A673 (cell line): Measurements from ENCODE around the gene CIB2. TPM values are rescaled to one million over a fixed set of nuclear protein-coding genes. Genes with fewer than 3 reads are reported as not detected.

Experiments used
- BruUV-seq: library from RNA; stranded (reverse); fragments of 400-500 nt; replicated peaks from 2 replicates; lab custom pipeline; 2021; lab: Mats Ljungman, UMichigan
- CTCF ChIA-PET: fragments of 300-600 bp; sonication (Branson Sonifier 250); formaldehyde crosslinking; loops from one replicate; lab custom pipeline; 2022; ENCODE audit warnings: antibody characterized with exemption; lab: Charles Lee
- POLR2A ChIA-PET: fragments of 300-600 bp; sonication (Branson Sonifier 250); formaldehyde crosslinking; loops from one replicate; lab custom pipeline; 2022; ENCODE audit warnings: antibody characterized with exemption; ENCODE audit not compliant: low non-redundant PET; lab: Charles Lee
- DNase-seq: peaks from one replicate; pipeline ENCODE4 v3.0.0-alpha.2; 2015; ENCODE audit warnings: low spot score
- H3K27ac ChIP-seq: fragments of 200-600 bp; sonication (generic); 2 replicates; pipeline ENCODE4 v1.5.1; 2016; ENCODE audit warnings: mixed run types, low read depth, mild to moderate bottlenecking, mixed read lengths, antibody characterized with exemption, low read length; ENCODE audit not compliant: poor library complexity, severe bottlenecking
- H3K27me3 ChIP-seq: fragments of 200-600 bp; sonication (generic); replicated peaks from 2 replicates; pipeline ENCODE4 v1.6.1; 2017; ENCODE audit warnings: mixed run types, low read depth, mild to moderate bottlenecking, mixed read lengths, antibody characterized with exemption, low read length; ENCODE audit not compliant: insufficient read depth, poor library complexity
- H3K36me3 ChIP-seq: fragments of 200-600 bp; sonication (generic); 2 replicates; pipeline ENCODE4 v1.6.1; 2016; ENCODE audit warnings: mixed run types, mild to moderate bottlenecking, mixed read lengths, antibody characterized with exemption, low read length; ENCODE audit not compliant: insufficient read depth, poor library complexity, severe bottlenecking
- H3K4me1 ChIP-seq: fragments of 200-600 bp; sonication (generic); 2 replicates; pipeline ENCODE4 v1.6.1; 2017; ENCODE audit warnings: mixed run types, mild to moderate bottlenecking, mixed read lengths, antibody characterized with exemption, low read length; ENCODE audit not compliant: insufficient read depth, poor library complexity, severe bottlenecking
- H3K4me3 ChIP-seq: fragments of 200-600 bp; sonication (generic); 2 replicates; pipeline ENCODE4 v1.5.1; 2016; ENCODE audit warnings: low read depth, mixed run types, mild to moderate bottlenecking, mixed read lengths, low read length; ENCODE audit not compliant: poor library complexity, severe bottlenecking
- H3K9me3 ChIP-seq: fragments of 200-600 bp; sonication (generic); 2 replicates; pipeline ENCODE4 v1.6.1; 2016; ENCODE audit warnings: mixed run types, low read depth, mild to moderate bottlenecking, mixed read lengths, antibody characterized with exemption, low read length; ENCODE audit not compliant: poor library complexity, severe bottlenecking
- CTCF ChIP-seq: fragments of 300-800, 200-600 bp; sonication (generic); conservative IDR thresholded peaks from 2 replicates; pipeline ENCODE4 v1.5.1; 2017; ENCODE audit warnings: low read depth, mild to moderate bottlenecking, antibody characterized with exemption, low read length, moderate library complexity, mixed read lengths
- EZH2 ChIP-seq: fragments of 200-600 bp; sonication (generic); IDR thresholded peaks from 2 replicates; pipeline ENCODE4 v1.6.1; 2017; ENCODE audit warnings: borderline replicate concordance, low read depth, mild to moderate bottlenecking, mixed read lengths, antibody characterized with exemption, low read length; ENCODE audit not compliant: poor library complexity, severe bottlenecking
- intact Hi-C: fragments of 100-400 bp; cut with micrococcal nuclease; formaldehyde crosslinking; loops from one replicate; pipeline ENCODE4 v1.10.0; 2022; ENCODE audit not compliant: unreplicated experiment
- total RNA-seq: library from RNA; stranded (reverse); gene quantifications from 2 replicates; pipeline ENCODE4 v1.2.3, GENCODE V29; 2021

CIB2 gene
- total RNA-seq, 1 experiment from 2014 or later: 2.1 TPM

- intact Hi-C loops: no loop called here
- no peaks in the 10 kb centered on the region for H3K9me3 ChIP-seq
- H3K4me1 ChIP-seq: no peaks in the 10 kb centered on the region
- no peaks in the 10 kb centered on the region for H3K27me3 ChIP-seq
- no peak overlapping the region for H3K4me3 ChIP-seq
- TF ChIP-seq EZH2: no peak
- no peak for TF ChIP-seq CTCF
- POLR2A ChIA-PET: no interaction called here
- no TSS peak for BruUV-seq
- DNase-seq: no peak
- no peaks in the 10 kb centered on the region for H3K36me3 ChIP-seq
- CTCF ChIA-PET: no interaction called here
- H3K27ac ChIP-seq: no peak overlapping the region
These were observed 29.7 kb downstream of the CIB2 start for GRCh38 chr15:78101423-78102105.

GRCh38 chr15:78100886-78101285, 30.4 kb downstream of the CIB2 start:
- ChIA-PET POLR2A (no interaction called here), CTCF (no interaction called here)
- no peaks in the 10 kb centered on the region for H3K27me3 ChIP-seq
- intact Hi-C loops: no loop called here
- H3K36me3 ChIP-seq: no peaks in the 10 kb centered on the region
- no peak overlapping the region for H3K27ac ChIP-seq
- BruUV-seq: no TSS peak
- no peaks in the 10 kb centered on the region for H3K9me3 ChIP-seq
- DNase-seq: no peak
- no peaks in the 10 kb centered on the region for H3K4me1 ChIP-seq
- TF ChIP-seq EZH2 (no peak), CTCF (no peak)
- no peak overlapping the region for H3K4me3 ChIP-seq

- H3K4me3 ChIP-seq: no peak overlapping the region
- H3K27me3 ChIP-seq: no peaks in the 10 kb centered on the region
- BruUV-seq: no TSS peak
- no peaks in the 10 kb centered on the region for H3K36me3 ChIP-seq
- no peaks in the 10 kb centered on the region for H3K9me3 ChIP-seq
- ChIA-PET POLR2A (no interaction called here), CTCF (no interaction called here)
- H3K27ac ChIP-seq: no peak overlapping the region
- TF ChIP-seq EZH2 (no peak), CTCF (no peak)
- intact Hi-C loops: no loop called here
- H3K4me1 ChIP-seq: no peaks in the 10 kb centered on the region
- no peak for DNase-seq
These were observed 33.0 kb downstream of the CIB2 start for GRCh38 chr15:78098131-78098755.
